Mammary epithelial cell (primary cell): ENCODE results near the gene RAB11B.

Experiments used
- EZH2 ChIP-seq: IDR thresholded peaks from 2 replicates; pipeline ENCODE4 v1.6.1; 2012; ENCODE audit warnings: low read length, inconsistent platforms, borderline replicate concordance
- TF ChIP-seq, protein P1 (sequence below), 2 donors: IDR thresholded peaks in 1 of 2; conservative IDR thresholded peaks in 1 of 2; 2 replicates each; pipeline ENCODE4 v1.5.1; 2011 to 2012; ENCODE audit warnings: inconsistent platforms in 2 of 2, low read length in 2 of 2, mild to moderate bottlenecking in 2 of 2, control low read depth in 1 of 2, low read depth in 1 of 2; ENCODE audit not compliant: insufficient read depth in 1 of 2; ENCODE audit errors: extremely low read depth in 1 of 2

- TF ChIP-seq, protein P1, sequence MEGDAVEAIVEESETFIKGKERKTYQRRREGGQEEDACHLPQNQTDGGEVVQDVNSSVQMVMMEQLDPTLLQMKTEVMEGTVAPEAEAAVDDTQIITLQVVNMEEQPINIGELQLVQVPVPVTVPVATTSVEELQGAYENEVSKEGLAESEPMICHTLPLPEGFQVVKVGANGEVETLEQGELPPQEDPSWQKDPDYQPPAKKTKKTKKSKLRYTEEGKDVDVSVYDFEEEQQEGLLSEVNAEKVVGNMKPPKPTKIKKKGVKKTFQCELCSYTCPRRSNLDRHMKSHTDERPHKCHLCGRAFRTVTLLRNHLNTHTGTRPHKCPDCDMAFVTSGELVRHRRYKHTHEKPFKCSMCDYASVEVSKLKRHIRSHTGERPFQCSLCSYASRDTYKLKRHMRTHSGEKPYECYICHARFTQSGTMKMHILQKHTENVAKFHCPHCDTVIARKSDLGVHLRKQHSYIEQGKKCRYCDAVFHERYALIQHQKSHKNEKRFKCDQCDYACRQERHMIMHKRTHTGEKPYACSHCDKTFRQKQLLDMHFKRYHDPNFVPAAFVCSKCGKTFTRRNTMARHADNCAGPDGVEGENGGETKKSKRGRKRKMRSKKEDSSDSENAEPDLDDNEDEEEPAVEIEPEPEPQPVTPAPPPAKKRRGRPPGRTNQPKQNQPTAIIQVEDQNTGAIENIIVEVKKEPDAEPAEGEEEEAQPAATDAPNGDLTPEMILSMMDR (conservative IDR thresholded peaks at IDR 0.05 in 1 of 2, IDR thresholded peaks at IDR 0.05 in 1 of 2; ENCODE audit: extremely low read depth in 1 of 2, insufficient read depth in 1 of 2, low read depth in 1 of 2, low read length in 2 of 2) = no peak
- no peak for TF ChIP-seq EZH2
These were observed 36.1 kb downstream of the RAB11B start for GRCh38 chr19:8426283-8426682.
